Body of pancreas (tissue), 4 donors: Measurements from ENCODE around the gene SLC12A6.

Experiments
- CTCF ChIP-seq, 7 experiments: fragments of 450-650 bp in 4 of 7; fragments of 200-600 bp in 3 of 7; sonication (generic) in 3 of 7; IDR thresholded peaks; one replicate each; pipeline ENCODE4 v1.5.1; 2016 to 2019; ENCODE audit warnings: antibody characterized with exemption in 7 of 7
- POLR2A ChIP-seq, 3 donors: fragments of 450-650 bp; IDR thresholded peaks; one replicate each; pipeline ENCODE4 v1.6.1; 2016; ENCODE audit warnings: antibody characterized with exemption in 3 of 3, mild to moderate bottlenecking in 2 of 3

DNA sequence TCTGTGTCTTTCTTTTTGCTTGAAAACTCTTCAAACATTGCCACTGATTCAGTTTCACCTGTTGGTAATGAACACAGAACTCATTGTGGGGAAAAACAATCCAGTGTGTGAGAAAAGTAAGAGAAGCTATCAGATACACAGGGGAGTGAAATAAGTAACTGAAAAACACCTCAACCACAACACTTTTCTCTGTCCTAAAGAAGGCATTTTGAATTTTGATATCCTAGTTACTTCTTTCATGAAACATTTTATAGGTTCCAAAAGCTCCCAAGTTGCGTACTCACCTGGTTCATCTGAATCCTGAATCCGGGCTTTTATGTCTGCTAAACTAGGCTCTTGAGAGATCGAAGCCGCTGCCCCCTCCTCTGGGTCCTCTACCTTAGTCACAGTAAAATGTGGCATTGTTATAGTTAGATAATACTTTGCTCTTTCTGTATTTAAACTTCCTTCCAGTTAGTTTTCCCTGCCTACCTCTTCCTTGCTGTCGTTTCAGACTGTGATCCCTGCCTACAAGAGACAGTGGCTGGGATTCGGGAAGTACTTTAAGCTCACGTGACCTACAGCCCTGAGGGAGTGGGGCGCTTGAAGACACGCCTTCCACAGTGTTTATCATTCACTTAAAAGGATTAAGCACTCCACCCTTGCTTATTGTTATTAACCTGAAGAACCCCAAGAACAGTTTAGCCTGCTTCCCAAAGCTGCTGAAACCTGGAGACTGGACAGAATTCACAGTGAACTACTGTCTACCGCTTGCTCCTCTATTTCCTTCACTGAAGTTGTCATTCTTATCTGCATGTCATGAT, 19.1 kb downstream of the SLC12A6 start:
- no peak for TF ChIP-seq CTCF (IDR thresholded peaks at IDR 0.05)
- peak in 2 of 3 donors; percentile 62 to 63 for TF ChIP-seq POLR2A (IDR thresholded peaks at IDR 0.05)
